Subcutaneous adipose tissue (tissue), 4 donors: ENCODE data around the gene CXCR4. TPM values are rescaled to one million over a fixed set of nuclear protein-coding genes. Genes with fewer than 3 reads are reported as not detected.

Source experiments
- total RNA-seq, 4 donors: library from RNA; depleted of rRNA; stranded (reverse); fragments of >200 nt; gene quantifications; one replicate each; pipeline ENCODE4 v1.1.0, GENCODE V29; 2016
- TF ChIP-seq, protein P1 (sequence below): fragments of 450-650 bp; IDR thresholded peaks from one replicate; pipeline ENCODE4 v1.5.1; 2016; ENCODE audit warnings: low read depth, mild to moderate bottlenecking, control low read depth, antibody characterized with exemption, moderate library complexity

CXCR4 gene
- total RNA-seq, 4 donors from 2014 or later = 4.1 to 114 (median 35.7) TPM

DNA sequence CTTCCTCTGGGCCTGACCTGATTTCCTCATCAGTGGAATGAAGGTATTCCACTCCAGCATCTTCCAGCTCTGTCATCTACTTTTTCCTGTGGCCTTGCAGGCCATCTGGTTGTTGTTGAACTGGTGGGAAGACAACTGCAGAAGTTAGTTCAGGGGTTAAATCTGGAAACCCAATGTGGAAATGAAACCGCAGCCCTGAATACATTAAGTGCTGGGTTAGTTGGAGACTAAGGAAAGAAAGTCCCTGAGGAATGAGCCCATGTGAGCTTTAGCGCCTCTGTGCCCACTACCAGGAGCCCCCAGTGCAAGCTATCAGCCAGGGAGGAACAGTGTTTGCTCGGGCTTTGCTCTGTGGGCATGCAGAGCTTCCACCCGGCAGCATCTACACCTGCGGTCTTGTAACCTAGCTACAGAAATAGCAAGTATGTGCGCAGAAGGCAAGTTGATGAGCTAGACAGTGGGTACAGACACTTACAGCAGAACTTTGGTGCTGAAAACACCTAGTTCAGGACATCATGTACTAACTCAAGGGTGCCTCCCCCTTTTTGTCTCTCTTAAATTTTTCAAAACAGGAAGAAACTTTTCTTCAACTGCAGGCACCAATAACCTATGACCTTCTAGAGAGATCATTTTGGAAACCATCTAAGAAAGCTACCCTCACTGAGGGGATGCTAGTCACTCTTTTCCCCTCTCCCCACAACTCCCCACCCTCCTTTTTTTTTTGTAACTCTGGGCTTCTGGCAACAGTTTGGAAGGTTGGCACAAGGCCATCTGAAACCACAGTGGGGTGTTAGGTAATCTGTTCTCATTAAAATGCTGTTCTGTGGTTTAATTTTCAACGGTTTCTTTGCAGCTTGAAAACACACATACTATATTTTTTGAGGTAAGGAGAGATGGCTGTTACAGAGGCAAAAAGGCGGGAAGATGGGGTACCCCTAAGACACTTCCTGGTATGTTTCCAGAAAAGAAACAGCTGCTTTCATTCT, 18.3 kb upstream of the CXCR4 start:
- TF ChIP-seq, protein P1, sequence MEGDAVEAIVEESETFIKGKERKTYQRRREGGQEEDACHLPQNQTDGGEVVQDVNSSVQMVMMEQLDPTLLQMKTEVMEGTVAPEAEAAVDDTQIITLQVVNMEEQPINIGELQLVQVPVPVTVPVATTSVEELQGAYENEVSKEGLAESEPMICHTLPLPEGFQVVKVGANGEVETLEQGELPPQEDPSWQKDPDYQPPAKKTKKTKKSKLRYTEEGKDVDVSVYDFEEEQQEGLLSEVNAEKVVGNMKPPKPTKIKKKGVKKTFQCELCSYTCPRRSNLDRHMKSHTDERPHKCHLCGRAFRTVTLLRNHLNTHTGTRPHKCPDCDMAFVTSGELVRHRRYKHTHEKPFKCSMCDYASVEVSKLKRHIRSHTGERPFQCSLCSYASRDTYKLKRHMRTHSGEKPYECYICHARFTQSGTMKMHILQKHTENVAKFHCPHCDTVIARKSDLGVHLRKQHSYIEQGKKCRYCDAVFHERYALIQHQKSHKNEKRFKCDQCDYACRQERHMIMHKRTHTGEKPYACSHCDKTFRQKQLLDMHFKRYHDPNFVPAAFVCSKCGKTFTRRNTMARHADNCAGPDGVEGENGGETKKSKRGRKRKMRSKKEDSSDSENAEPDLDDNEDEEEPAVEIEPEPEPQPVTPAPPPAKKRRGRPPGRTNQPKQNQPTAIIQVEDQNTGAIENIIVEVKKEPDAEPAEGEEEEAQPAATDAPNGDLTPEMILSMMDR = no peak

DNA sequence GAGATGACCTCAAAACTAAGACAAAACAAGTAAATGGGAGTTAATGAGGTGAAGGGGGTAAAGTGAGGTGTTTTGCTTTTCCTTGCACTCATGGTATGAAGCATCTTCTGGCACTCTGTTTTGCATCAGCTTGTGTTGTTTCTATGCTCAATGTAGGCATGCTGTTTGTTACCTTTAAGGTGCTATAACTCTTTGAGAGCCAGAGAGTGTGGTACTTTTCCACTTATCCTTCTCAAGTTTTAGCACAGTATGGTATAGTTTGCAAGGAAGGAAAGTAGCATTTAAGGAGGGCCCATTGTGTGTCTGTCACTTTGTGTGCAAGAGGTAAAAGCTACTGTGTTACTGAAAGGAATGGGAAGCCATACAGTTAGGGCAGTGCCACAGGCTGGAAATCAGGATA, 17.5 kb upstream of the CXCR4 start:
- TF ChIP-seq, protein P1 = no peak

DNA sequence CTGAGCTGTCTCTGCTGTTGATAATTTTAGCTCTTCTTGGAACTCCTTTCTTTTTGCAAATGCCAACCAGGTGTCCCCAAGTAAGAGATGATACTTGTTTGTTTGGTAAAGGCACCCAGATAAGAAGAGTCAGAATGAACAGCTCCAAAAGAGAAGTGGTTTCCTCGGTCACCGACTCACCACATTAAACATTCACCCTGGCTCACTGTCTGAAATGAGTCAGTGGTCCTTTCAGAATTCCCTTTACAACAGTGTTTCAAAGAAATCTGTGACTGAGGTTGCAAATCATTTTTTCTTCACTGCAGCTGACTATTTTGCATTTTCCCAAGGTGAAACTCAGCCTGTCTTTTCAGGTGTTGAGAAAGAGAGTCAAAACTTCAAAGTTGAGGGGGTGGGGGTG, 16.2 kb upstream of the CXCR4 start:
- TF ChIP-seq, protein P1 = no peak

DNA sequence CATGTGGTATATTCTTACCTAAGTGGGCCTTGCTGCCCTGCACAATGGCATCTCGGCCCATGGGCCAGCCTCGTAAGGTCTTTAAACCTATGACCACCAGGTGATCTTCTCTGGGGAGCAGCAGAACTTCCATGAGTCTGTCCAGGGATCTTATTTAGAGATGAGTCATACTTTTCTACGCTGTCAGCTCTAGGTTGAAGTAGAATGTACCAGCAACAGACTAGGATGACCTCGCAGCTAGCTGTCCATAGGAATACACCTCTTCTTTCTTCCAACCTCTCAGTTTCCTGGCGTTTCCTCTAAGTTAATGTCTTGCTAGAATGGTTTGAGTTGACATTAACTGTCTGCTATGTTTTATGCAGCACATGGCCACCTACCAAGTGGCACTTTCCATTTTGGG, 15.6 kb upstream of the CXCR4 start:
- TF ChIP-seq, protein P1 = no peak

DNA sequence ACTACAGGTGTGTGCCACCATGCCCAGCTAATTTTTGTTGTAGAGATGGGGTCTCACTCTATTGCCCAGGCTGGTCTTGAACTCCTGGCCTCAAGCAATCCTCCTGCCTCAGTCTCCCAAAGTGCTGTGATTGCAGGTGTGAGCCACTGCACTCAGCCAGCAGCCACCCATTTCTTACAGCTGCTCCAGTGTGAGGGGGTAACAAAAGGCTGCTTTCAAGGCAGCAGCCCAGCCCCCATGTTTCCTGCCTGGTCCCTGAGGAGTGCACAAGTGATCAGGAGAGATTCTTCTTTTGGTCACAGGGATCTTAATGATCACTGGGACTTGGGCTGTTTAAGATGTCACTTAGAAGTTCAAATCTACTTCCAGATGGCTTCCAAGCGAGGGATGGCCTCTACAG, 15.2 kb upstream of the CXCR4 start:
- TF ChIP-seq, protein P1 = no peak

DNA sequence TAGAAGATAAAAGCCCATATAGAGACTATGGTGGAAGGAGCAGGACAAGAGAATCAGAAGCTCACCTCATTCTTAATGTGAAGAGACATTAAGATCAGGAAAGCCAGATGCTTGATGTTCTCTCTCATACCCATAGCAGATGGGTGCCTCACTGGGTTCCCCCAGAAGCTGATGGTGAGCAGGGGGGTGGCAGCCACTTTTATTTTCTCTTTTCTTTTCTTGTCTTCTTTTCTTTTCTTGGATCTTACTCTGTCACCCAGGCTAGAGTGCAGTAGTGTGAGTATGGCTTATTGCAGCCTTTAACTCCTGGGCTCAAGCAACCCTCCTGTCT, 14.8 kb upstream of the CXCR4 start:
- TF ChIP-seq, protein P1 = no peak

DNA sequence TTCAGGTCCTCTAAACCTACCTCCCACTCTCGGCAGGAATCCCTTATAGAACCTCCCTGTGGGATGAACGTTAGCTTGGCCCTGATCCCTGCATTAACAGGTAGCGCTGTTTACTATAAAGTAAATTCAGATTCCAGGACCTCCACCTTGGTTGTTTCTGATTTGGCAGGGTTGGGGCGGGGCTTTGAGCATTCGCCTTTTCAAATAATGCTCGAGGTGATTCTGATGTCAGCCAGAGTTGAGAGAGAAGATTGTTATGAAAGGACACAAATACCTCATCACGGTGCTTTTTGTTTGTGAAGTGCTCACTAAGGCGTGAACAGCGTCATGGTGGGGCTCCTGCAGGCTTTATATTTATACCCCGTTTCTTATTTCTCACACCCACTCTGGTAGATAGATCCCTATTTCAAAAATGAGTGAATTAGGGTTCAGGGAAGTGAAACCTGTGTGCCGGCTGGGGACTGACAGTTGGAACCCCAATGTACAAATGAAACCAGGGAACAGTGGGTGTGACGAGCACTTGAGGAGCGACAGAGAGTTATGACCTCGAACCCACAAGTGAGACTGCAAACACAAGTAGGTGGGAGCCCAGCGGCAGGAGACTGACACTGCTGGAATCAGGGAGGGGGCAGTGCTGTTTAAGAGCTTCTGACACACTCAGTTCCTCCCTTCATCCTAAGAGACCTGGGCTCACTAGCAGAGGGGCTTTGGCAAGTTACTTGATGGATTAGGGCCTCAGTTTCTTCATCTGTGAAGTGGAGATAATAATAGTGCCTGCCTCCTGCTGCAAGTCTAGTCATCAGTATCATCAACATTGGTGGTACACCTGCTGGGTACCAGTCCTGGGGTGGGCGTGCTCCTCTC, 14.2 kb upstream of the CXCR4 start:
- TF ChIP-seq, protein P1 = no peak
